DND-41 (cell line): ENCODE measurements around the gene PAPPA.

ENCODE experiments used
- ATAC-seq: fragments of 200-7000 bp; cut with Tn5 transposase; 3 replicates; pipeline ENCODE4 v1.9.1; 2021; ENCODE audit warnings: low read depth; ENCODE audit not compliant: insufficient read depth
- DNase-seq: peaks from one replicate; pipeline ENCODE4 v3.0.0-alpha.2; 2020
- H2AFZ ChIP-seq: 2 replicates; pipeline ENCODE4 v1.6.0; 2012; ENCODE audit warnings: low read depth, low read length
- H3K27ac ChIP-seq: 2 replicates; pipeline ENCODE4 v1.5.1; 2012; ENCODE audit warnings: low read length, inconsistent platforms
- H3K27me3 ChIP-seq: fragments of 200-600 bp; sonication (generic); 2 replicates; pipeline ENCODE4 v1.6.0; 2012; ENCODE audit warnings: low read length, mild to moderate bottlenecking, inconsistent platforms; ENCODE audit not compliant: insufficient read depth, poor library complexity
- H3K36me3 ChIP-seq: 2 replicates; pipeline ENCODE4 v1.5.1; 2012; ENCODE audit warnings: low read length, inconsistent platforms; ENCODE audit not compliant: insufficient read depth
- H3K4me1 ChIP-seq: 2 replicates; pipeline ENCODE4 v1.5.1; 2012; ENCODE audit warnings: mild to moderate bottlenecking, low read length; ENCODE audit not compliant: insufficient read depth
- H3K4me2 ChIP-seq: 2 replicates; pipeline ENCODE4 v1.6.0; 2012; ENCODE audit warnings: mild to moderate bottlenecking, moderate library complexity, low read length, inconsistent platforms; ENCODE audit not compliant: insufficient read depth
- H3K4me3 ChIP-seq, 2 experiments: fragments of 200-600 bp in 1 of 2; shearing (Covaris generic) in 1 of 2; 2 replicates each; pipeline ENCODE4 v1.5.1; 2012 to 2016; ENCODE audit warnings: inconsistent platforms in 2 of 2, low read length in 2 of 2, mild to moderate bottlenecking in 2 of 2, low read depth in 1 of 2, moderate library complexity in 1 of 2
- H3K79me2 ChIP-seq: 2 replicates; pipeline ENCODE4 v1.6.0; 2012; ENCODE audit warnings: low read length, inconsistent platforms; ENCODE audit not compliant: insufficient read depth
- H3K9ac ChIP-seq: 2 replicates; pipeline ENCODE4 v1.6.0; 2012; ENCODE audit warnings: low read depth, mild to moderate bottlenecking, inconsistent platforms, low read length, moderate library complexity
- H3K9me3 ChIP-seq: 2 replicates; pipeline ENCODE4 v1.5.1; 2012; ENCODE audit warnings: low read length, moderate library complexity, mild to moderate bottlenecking, inconsistent platforms; ENCODE audit not compliant: insufficient read depth, severe bottlenecking
- H4K20me1 ChIP-seq: 2 replicates; pipeline ENCODE4 v1.6.0; 2012; ENCODE audit warnings: low read length; ENCODE audit not compliant: insufficient read depth
- CTCF ChIP-seq: IDR thresholded peaks from 2 replicates; pipeline ENCODE4 v1.5.1; 2012; ENCODE audit warnings: borderline replicate concordance, low read length, moderate library complexity, mild to moderate bottlenecking; ENCODE audit not compliant: poor library complexity, severe bottlenecking; ENCODE audit errors: extremely low read depth
- EZH2 ChIP-seq: IDR thresholded peaks from 3 replicates; pipeline ENCODE4 v1.6.1; 2012; ENCODE audit warnings: borderline replicate concordance, low read depth, mild to moderate bottlenecking, moderate library complexity, low read length, inconsistent platforms; ENCODE audit not compliant: severe bottlenecking

Gene PAPPA

GRCh38 chr9:116223926-116224325 is 70.3 kb downstream of the PAPPA start:
- TF ChIP-seq CTCF (no peak), EZH2 (no peak)

GRCh38 chr9:116230051-116230632 is 76.6 kb downstream of the PAPPA start:
- Histone ChIP-seq H3K4me2 (no peak overlapping the region), H3K4me1 (no peaks in the 10 kb centered on the region)
- DNase-seq = no peak

More at GRCh38 chr9:116223926-116224325, 70.3 kb downstream of the PAPPA start:
- no peak overlapping the region for H2AFZ ChIP-seq
- no peak for DNase-seq
- H3K27me3 ChIP-seq = no peaks in the 10 kb centered on the region
- no peak overlapping the region for H3K4me2 ChIP-seq
- H3K9me3 ChIP-seq = no peaks in the 10 kb centered on the region
- H3K9ac ChIP-seq = no peak overlapping the region
- H3K36me3 ChIP-seq = no peaks in the 10 kb centered on the region
- no peaks in the 10 kb centered on the region for H3K79me2 ChIP-seq
- H3K4me3 ChIP-seq = no peak overlapping the region
- no peaks in the 10 kb centered on the region for H3K4me1 ChIP-seq
- H3K27ac ChIP-seq = no peak overlapping the region
- no peak for ATAC-seq
- H4K20me1 ChIP-seq = no peaks in the 10 kb centered on the region

GRCh38 chr9:116232424-116233159 is 79.0 kb downstream of the PAPPA start:
- H3K27ac ChIP-seq = no peak overlapping the region
- no peaks in the 10 kb centered on the region for H3K79me2 ChIP-seq
- no peaks in the 10 kb centered on the region for H4K20me1 ChIP-seq
- H3K4me2 ChIP-seq = no peak overlapping the region
- ATAC-seq (no peak), DNase-seq (no peak)
- TF ChIP-seq EZH2 (no peak), CTCF (no peak)
- H3K27me3 ChIP-seq = no peaks in the 10 kb centered on the region
- no peaks in the 10 kb centered on the region for H3K4me1 ChIP-seq
- no peak overlapping the region for H3K4me3 ChIP-seq
- H2AFZ ChIP-seq = no peak overlapping the region
- H3K9me3 ChIP-seq = no peaks in the 10 kb centered on the region
- H3K9ac ChIP-seq = no peak overlapping the region
- no peaks in the 10 kb centered on the region for H3K36me3 ChIP-seq

More at GRCh38 chr9:116230051-116230632, 76.6 kb downstream of the PAPPA start:
- TF ChIP-seq CTCF (no peak), EZH2 (no peak)
- H3K36me3 ChIP-seq = no peaks in the 10 kb centered on the region
- ATAC-seq = no peak
- no peaks in the 10 kb centered on the region for H3K79me2 ChIP-seq
- H3K4me3 ChIP-seq = no peak overlapping the region
- H3K27ac ChIP-seq = no peak overlapping the region
- no peaks in the 10 kb centered on the region for H3K27me3 ChIP-seq
- H4K20me1 ChIP-seq = no peaks in the 10 kb centered on the region
- no peak overlapping the region for H3K9ac ChIP-seq
- no peak overlapping the region for H2AFZ ChIP-seq
- H3K9me3 ChIP-seq = no peaks in the 10 kb centered on the region
